DND-41 (cell line): ENCODE data around the gene DNAJC10.

Experiments used
- EZH2 ChIP-seq: IDR thresholded peaks from 3 replicates; pipeline ENCODE4 v1.6.1; 2012; ENCODE audit warnings: borderline replicate concordance, low read depth, mild to moderate bottlenecking, moderate library complexity, low read length, inconsistent platforms; ENCODE audit not compliant: severe bottlenecking
- TF ChIP-seq, protein P1 (sequence below): IDR thresholded peaks from 2 replicates; pipeline ENCODE4 v1.5.1; 2012; ENCODE audit warnings: borderline replicate concordance, low read length, moderate library complexity, mild to moderate bottlenecking; ENCODE audit not compliant: poor library complexity, severe bottlenecking; ENCODE audit errors: extremely low read depth

DNA sequence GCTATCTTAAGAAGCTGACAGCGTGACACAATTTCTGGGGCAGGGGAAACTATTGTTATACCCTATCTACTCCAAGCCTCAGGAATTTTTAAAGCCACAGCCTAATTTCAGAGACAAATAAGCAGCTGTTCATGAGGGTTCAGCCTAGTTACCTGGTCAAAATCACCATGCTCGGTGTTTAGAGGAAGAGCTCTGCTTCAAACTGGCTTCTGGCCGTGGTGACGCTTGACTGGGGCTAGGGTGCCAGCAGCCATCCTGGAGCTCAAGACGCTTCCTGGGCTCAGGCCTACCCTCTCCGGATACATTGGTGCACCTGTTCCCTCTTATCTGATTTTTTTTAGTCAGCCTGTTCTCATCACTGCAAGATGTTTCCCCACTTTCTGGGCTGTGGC, 108.7 kb downstream of the DNAJC10 start:
- TF ChIP-seq, protein P1, sequence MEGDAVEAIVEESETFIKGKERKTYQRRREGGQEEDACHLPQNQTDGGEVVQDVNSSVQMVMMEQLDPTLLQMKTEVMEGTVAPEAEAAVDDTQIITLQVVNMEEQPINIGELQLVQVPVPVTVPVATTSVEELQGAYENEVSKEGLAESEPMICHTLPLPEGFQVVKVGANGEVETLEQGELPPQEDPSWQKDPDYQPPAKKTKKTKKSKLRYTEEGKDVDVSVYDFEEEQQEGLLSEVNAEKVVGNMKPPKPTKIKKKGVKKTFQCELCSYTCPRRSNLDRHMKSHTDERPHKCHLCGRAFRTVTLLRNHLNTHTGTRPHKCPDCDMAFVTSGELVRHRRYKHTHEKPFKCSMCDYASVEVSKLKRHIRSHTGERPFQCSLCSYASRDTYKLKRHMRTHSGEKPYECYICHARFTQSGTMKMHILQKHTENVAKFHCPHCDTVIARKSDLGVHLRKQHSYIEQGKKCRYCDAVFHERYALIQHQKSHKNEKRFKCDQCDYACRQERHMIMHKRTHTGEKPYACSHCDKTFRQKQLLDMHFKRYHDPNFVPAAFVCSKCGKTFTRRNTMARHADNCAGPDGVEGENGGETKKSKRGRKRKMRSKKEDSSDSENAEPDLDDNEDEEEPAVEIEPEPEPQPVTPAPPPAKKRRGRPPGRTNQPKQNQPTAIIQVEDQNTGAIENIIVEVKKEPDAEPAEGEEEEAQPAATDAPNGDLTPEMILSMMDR = no peak
- TF ChIP-seq EZH2 = no peak
